Astrocyte (in vitro differentiated cells and primary cell): Measurements from ENCODE around the gene SCAI. TPM values are rescaled to one million over a fixed set of nuclear protein-coding genes. Genes with fewer than 3 reads are reported as not detected.
A peak's percentile ranks its signal among the peaks of the same experiment; 100 is the strongest.

ENCODE experiments used
- DNase-seq: peaks from one replicate; pipeline ENCODE4 v3.0.0-alpha.2; 2010; ENCODE audit warnings: low read depth
- FAIRE-seq: peaks from 2 replicates; lab custom pipeline; 2011; peaks lifted over from hg19 to GRCh38; lab: Jason Lieb, UNC
- H2AFZ ChIP-seq: 2 replicates; pipeline ENCODE4 v1.6.0; 2012; ENCODE audit warnings: low read depth, low read length, inconsistent platforms
- H3K27ac ChIP-seq: 2 replicates; pipeline ENCODE4 v1.5.1; 2011; ENCODE audit warnings: low read depth, low read length, inconsistent platforms
- H3K27me3 ChIP-seq: 2 replicates; pipeline ENCODE4 v1.6.0; 2011; ENCODE audit warnings: low read length, inconsistent platforms; ENCODE audit not compliant: insufficient read depth
- H3K36me3 ChIP-seq: 2 replicates; pipeline ENCODE4 v1.5.1; 2011; ENCODE audit warnings: low read length, inconsistent platforms; ENCODE audit not compliant: insufficient read depth
- H3K4me1 ChIP-seq: 2 replicates; pipeline ENCODE4 v1.5.1; 2011; ENCODE audit warnings: low read length, inconsistent platforms; ENCODE audit not compliant: insufficient read depth
- H3K4me2 ChIP-seq: 2 replicates; pipeline ENCODE4 v1.6.0; 2012; ENCODE audit warnings: low read length, inconsistent platforms
- H3K4me3 ChIP-seq: 2 replicates; pipeline ENCODE4 v1.5.1; 2011; ENCODE audit warnings: low read depth, mild to moderate bottlenecking, low read length, inconsistent platforms; ENCODE audit not compliant: insufficient read depth
- H3K79me2 ChIP-seq: 2 replicates; pipeline ENCODE4 v1.6.0; 2012; ENCODE audit warnings: mild to moderate bottlenecking, low read length, inconsistent platforms; ENCODE audit not compliant: insufficient read depth
- H3K9ac ChIP-seq: 2 replicates; pipeline ENCODE4 v1.6.0; 2012; ENCODE audit warnings: mild to moderate bottlenecking, low read length, inconsistent platforms
- H3K9me3 ChIP-seq: 2 replicates; pipeline ENCODE4 v1.5.1; 2012; ENCODE audit warnings: low read depth, mild to moderate bottlenecking, low read length, inconsistent platforms; ENCODE audit not compliant: insufficient read depth
- H4K20me1 ChIP-seq: 2 replicates; pipeline ENCODE4 v1.6.0; 2012; ENCODE audit warnings: low read length, inconsistent platforms; ENCODE audit not compliant: insufficient read depth
- H3K27ac Mint-ChIP-seq: one replicate; pipeline ENCODE4 v1.8.0; 2021; ENCODE audit warnings: mild to moderate bottlenecking, mixed read lengths; ENCODE audit not compliant: unreplicated experiment
- H3K27me3 Mint-ChIP-seq: one replicate; pipeline ENCODE4 v1.8.0; 2021; ENCODE audit warnings: low read depth, mixed read lengths; ENCODE audit not compliant: unreplicated experiment
- H3K36me3 Mint-ChIP-seq: one replicate; pipeline ENCODE4 v1.8.0; 2021; ENCODE audit warnings: low read depth, mixed read lengths; ENCODE audit not compliant: unreplicated experiment
- H3K4me1 Mint-ChIP-seq: one replicate; pipeline ENCODE4 v1.8.0; 2021; ENCODE audit warnings: low read depth, mixed read lengths; ENCODE audit not compliant: unreplicated experiment
- H3K4me3 Mint-ChIP-seq: one replicate; pipeline ENCODE4 v1.8.0; 2021; ENCODE audit warnings: mild to moderate bottlenecking, moderate library complexity, mixed read lengths; ENCODE audit not compliant: unreplicated experiment
- H3K9me3 Mint-ChIP-seq: one replicate; pipeline ENCODE4 v1.8.0; 2021; ENCODE audit warnings: mild to moderate bottlenecking, mixed read lengths; ENCODE audit not compliant: unreplicated experiment
- CTCF ChIP-seq: IDR thresholded peaks from 2 replicates; pipeline ENCODE4 v1.5.1; 2011; ENCODE audit warnings: low read depth, mild to moderate bottlenecking, inconsistent platforms, low read length, moderate library complexity; ENCODE audit not compliant: insufficient read depth
- EZH2 ChIP-seq: IDR thresholded peaks from 2 replicates; pipeline ENCODE4 v1.6.1; 2012; ENCODE audit warnings: mild to moderate bottlenecking, low read length, inconsistent platforms; ENCODE audit not compliant: insufficient read depth
- total RNA-seq: library from RNA; stranded (reverse); gene quantifications from 2 replicates; pipeline ENCODE4 v1.2.1, GENCODE V29; 2021

Gene SCAI
- total RNA-seq, 1 donor from 2014 or later = 6.8 TPM

GRCh38 chr9:125140576-125140975 is 2.8 kb downstream of the SCAI start:
- Histone ChIP-seq H3K79me2 (no peaks in the 10 kb centered on the region), H3K9me3 (no peaks in the 10 kb centered on the region), H3K4me2 (no peak overlapping the region), H3K4me3 (no peak overlapping the region), H3K27me3 (no peaks in the 10 kb centered on the region), H3K9ac (no peak overlapping the region), H2AFZ (no peak overlapping the region), H3K36me3 (no peaks in the 10 kb centered on the region), H3K4me1 (peaks cover 3% of the 10 kb centered on the region), H3K27ac (no peak overlapping the region), H4K20me1 (no peaks in the 10 kb centered on the region)
- FAIRE-seq = no peak
- no peak for DNase-seq
- H3K4me3 Mint-ChIP-seq = no peak overlapping the region
- H3K27me3 Mint-ChIP-seq = no peaks in the 10 kb centered on the region
- H3K36me3 Mint-ChIP-seq = no peaks in the 10 kb centered on the region
- H3K4me1 Mint-ChIP-seq = no peaks in the 10 kb centered on the region
- TF ChIP-seq EZH2 (no peak), CTCF (no peak)
- no peaks in the 10 kb centered on the region for H3K9me3 Mint-ChIP-seq
- no peak overlapping the region for H3K27ac Mint-ChIP-seq

DNA sequence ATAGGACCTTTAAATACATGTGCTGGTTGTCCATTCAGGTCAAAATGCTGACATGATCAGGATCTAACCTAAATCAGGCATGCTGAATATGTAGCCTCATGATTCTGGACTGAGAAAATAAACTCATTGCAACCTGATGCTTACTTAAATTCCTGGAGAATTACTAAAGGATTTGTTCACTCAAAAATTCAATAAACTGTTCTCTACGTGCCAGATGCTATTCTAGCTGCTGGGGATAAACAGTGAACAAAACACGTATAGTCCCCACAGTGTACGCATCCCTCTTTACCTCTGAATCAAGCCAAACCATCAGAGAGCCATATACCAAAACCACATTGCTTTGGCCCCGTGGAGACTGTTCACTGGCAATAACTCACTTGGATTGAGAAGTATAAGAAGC is 6.1 kb downstream of the SCAI start:
- Histone ChIP-seq H3K9ac (no peak overlapping the region), H4K20me1 (no peaks in the 10 kb centered on the region), H3K79me2 (no peaks in the 10 kb centered on the region), H3K4me1 (peaks cover 3% of the 10 kb centered on the region), H3K4me3 (no peak overlapping the region), H3K4me2 (no peak overlapping the region), H3K27me3 (no peaks in the 10 kb centered on the region), H2AFZ (no peak overlapping the region), H3K36me3 (no peaks in the 10 kb centered on the region), H3K27ac (no peak overlapping the region), H3K9me3 (no peaks in the 10 kb centered on the region)
- FAIRE-seq = no peak
- H3K9me3 Mint-ChIP-seq = no peaks in the 10 kb centered on the region
- H3K27ac Mint-ChIP-seq = no peak overlapping the region
- no peaks in the 10 kb centered on the region for H3K36me3 Mint-ChIP-seq
- DNase-seq = peak; percentile 83
- TF ChIP-seq CTCF = no peak
- no peak for TF ChIP-seq EZH2
- no peaks in the 10 kb centered on the region for H3K4me1 Mint-ChIP-seq
- no peak overlapping the region for H3K4me3 Mint-ChIP-seq
- no peaks in the 10 kb centered on the region for H3K27me3 Mint-ChIP-seq

DNA sequence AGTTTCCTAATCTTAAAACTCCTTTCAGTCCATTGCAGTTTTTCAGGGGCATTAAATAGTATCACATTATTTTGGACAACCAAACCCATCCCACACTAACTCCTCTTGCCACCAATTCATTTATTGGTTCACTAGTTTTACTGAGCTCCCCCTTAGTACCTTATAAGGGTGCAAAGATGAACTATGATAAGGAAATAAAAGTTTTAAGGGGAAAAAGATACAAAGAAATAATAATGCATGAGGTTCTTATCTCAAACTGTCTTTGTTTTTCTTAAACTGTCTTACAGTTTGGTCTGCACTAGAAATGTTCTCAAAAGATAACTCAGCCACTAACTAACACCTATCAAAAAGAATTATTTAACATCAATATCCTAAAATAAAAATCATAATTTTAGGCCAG is 8.4 kb downstream of the SCAI start:
- no peak for TF ChIP-seq CTCF
- TF ChIP-seq EZH2 = no peak
- Histone ChIP-seq H3K27me3 (no peaks in the 10 kb centered on the region), H2AFZ (no peak overlapping the region), H4K20me1 (no peaks in the 10 kb centered on the region), H3K36me3 (no peaks in the 10 kb centered on the region), H3K79me2 (no peaks in the 10 kb centered on the region), H3K4me3 (no peak overlapping the region), H3K9ac (no peak overlapping the region), H3K9me3 (no peaks in the 10 kb centered on the region), H3K4me2 (no peak overlapping the region), H3K27ac (no peak overlapping the region), H3K4me1 (peaks cover 3% of the 10 kb centered on the region)
- Mint-ChIP-seq H3K27ac (no peak overlapping the region), H3K9me3 (no peaks in the 10 kb centered on the region), H3K36me3 (no peaks in the 10 kb centered on the region), H3K4me1 (no peaks in the 10 kb centered on the region), H3K27me3 (no peaks in the 10 kb centered on the region), H3K4me3 (no peak overlapping the region)
- DNase-seq (no peak), FAIRE-seq (no peak)
